PC-9 (cell line): ENCODE data around the gene HPGDS.
A peak's percentile ranks its signal among the peaks of the same experiment; 100 is the strongest.

Experiments used
- CTCF ChIP-seq: fragments of 200-600 bp; sonication (generic); conservative IDR thresholded peaks from 2 replicates; pipeline ENCODE4 v1.6.1; 2017; ENCODE audit warnings: mixed run types, antibody characterized with exemption, mild to moderate bottlenecking, moderate library complexity
- EZH2 ChIP-seq: fragments of 200-600 bp; sonication (generic); IDR thresholded peaks from 2 replicates; pipeline ENCODE4 v1.8.0; 2017; ENCODE audit warnings: antibody characterized with exemption, low read depth

- TF ChIP-seq CTCF (peak; percentile 38; the same call in 1 of the 2 replicates), EZH2 (no peak)
Observed at GRCh38 chr4:94256828-94257227, 85.8 kb downstream of the HPGDS start.
